Stimulated activated CD4-positive, alpha-beta T cell treated with anti-CD3 and anti-CD28 coated beads, Interleukin-4, amount 100 ng/mL, for 1 hour (primary cell): ENCODE results near the gene ATG4B.

Experiments used
- DNase-seq: peaks from one replicate; pipeline ENCODE4 v3.0.0-alpha.2; 2020

The ATG4B gene

GRCh38 chr2:241613017-241613780 lies 24.3 kb upstream of the ATG4B start:
- no peak for DNase-seq

- no peak for DNase-seq
These were observed 22.5 kb upstream of the ATG4B start for GRCh38 chr2:241615041-241615440.

- no peak for DNase-seq
These were observed 21.9 kb upstream of the ATG4B start for GRCh38 chr2:241615522-241616052.

DNA sequence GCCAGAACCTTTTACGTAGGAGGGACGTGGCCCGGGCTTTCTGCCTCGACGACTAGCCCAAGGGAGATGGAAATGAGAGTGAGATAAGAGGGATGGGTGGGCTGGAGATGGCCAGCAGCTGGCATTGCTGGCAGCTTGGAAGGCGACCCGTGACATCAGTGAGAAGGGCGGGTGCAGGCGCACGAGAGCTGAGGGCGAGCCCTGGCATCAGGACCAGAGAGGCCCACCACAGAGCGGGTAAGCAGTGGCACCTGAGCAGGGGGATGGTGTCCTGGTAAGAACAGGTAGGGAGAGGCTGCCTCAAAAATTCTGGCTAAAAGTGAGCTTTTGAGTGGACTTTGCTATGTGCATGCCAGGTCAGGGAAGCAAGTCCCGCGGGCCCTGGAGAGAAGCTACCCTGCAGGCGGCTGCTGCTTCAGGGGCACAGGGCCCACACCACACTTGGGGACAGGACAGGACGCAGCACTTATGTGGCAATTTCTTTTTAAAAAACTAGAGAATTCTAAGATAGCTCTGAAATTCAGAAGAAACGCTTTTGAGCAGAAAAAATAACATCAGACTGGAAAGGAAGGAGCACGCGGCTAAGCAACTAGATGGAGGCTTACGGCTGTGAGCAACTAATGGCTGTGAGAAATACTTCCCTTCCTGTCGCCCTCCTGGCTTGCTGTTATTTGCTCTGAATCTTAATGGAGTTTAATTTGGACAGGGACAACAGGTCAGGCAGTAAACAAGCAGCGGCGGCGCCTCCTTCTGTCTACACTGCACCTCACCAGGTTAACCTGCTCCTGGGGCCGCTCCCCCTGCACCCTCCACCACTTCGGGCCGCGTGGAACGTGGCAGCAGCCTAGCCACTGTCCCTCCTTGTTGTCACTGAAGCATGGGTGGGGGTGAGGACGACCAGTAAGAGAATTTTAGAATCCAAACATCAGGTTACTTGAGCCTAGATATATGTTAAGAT lies 21.0 kb upstream of the ATG4B start:
- no peak for DNase-seq

- no peak for DNase-seq
These were observed 19.9 kb upstream of the ATG4B start for GRCh38 chr2:241617431-241618154.

DNA sequence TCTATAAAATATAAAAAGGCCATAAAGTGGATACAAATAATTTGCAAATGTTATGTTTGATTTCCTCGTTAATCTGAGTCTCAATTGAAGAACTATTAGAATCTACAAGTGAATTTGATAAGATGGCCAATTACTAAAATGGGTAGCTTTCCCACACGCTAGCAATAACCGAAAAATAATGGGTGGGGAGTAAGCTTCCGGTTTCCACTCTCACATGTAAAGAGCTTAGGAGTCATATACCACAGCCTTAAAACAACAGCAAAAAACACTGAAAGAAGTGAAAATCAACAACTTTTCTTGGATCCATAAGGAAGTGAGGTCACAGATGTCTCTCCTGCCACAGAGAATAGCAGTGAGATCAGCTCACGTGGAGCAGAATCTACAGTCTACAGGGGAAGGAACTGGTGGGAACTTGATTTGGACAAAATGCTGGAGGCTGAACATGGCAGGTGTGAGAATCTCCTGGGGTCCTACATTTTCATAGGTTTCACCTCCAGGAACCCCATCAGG lies 19.1 kb upstream of the ATG4B start:
- DNase-seq = no peak

GRCh38 chr2:241618829-241619228 lies 18.7 kb upstream of the ATG4B start:
- DNase-seq = no peak

GRCh38 chr2:241619597-241620418 lies 17.7 kb upstream of the ATG4B start:
- no peak for DNase-seq

GRCh38 chr2:241620419-241620769 lies 17.1 kb upstream of the ATG4B start:
- peak; percentile 52 for DNase-seq

DNA sequence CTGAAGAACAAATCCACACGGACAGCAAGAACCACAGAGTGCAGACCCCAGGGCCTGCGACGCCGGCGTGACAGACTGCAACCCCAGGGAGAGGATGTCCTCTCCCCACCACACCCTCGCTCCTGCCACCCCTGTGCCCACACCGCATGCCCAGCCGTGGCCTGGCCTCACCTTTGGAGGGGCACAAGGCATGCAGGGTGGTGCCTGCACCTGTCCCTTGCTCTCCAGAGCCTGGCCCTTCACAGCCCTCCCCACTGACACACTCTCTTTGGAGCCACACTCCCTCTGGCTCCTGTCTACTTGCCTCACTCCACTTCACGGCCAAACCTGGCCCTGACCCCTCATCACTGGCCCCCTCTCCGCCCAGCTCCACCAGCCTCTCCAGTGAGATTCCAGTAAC lies 9.8 kb upstream of the ATG4B start:
- DNase-seq = no peak

DNA sequence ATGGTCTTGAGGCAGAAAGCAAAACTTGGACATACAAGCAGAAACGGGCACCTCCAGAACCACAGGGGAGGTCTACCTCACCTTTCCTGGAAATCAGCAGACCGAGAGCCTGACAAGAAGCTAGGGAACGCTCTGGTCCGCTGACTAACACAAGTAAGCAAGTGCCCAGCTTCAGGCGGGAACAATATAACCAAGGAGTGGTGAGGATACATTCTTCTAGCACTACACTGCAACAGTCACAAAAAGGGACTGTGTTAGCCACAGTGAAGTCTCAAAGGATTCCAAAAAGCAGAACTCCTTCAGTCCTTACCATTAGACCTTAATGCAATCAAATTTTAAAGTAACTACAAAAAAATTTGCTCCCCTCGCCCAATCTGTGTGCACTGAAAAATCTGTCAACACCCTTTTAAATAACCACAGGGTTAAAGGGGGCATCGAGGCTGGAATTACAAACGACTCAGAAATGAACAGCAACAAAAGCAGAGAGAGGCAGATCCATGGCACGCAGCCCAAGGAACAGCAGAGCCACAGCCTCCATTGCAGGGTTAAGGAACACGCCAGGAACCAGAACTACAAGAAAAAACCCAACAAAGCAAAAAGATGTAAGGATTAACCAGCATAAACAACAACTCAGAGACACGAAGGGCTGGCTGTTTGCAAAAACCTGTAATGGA lies 7.6 kb upstream of the ATG4B start:
- DNase-seq = no peak

GRCh38 chr2:241632478-241633325 lies 4.8 kb upstream of the ATG4B start:
- DNase-seq = no peak

DNA sequence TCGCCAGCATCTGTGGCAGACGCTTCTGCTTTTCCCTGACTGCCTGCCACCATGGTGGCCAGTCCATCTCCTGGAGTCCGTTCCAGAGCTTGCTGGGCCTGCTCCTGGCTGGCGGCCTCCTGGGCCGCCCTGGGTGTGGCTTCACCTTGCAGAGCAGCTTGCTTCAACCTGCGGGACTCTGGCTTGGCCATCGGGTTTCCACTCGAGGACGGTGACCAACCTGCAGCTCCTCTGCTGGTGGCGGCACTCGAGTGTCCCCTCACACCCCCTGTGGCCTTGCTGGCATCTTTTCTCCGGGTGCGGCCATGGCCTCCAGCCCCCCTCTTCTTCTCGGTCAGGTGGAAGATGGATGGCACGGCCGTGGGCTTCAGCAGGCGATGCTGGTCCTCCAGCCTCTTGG lies 3.9 kb upstream of the ATG4B start:
- DNase-seq = no peak

DNA sequence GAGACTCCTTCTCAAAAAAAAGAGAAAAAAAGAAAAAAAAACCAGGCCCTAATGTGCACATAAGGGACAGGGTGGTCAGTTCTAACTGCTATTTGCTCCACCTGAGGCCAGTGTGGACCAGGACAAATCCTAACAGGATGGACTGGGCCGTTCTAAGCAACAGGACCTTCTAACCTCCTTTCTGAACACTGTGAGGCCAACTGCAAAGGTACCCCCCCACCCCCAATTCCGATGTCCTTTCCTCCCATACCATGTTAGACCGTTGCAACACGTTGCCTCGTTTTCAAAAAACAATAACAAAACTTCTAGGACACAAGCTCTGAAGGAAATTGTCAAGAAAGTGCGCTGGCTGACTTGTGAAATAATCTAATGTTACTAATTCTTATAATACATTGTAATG lies 1.7 kb upstream of the ATG4B start:
- no peak for DNase-seq

GRCh38 chr2:241636182-241637017 lies 1.1 kb upstream of the ATG4B start:
- peak; percentile 35 for DNase-seq

DNA sequence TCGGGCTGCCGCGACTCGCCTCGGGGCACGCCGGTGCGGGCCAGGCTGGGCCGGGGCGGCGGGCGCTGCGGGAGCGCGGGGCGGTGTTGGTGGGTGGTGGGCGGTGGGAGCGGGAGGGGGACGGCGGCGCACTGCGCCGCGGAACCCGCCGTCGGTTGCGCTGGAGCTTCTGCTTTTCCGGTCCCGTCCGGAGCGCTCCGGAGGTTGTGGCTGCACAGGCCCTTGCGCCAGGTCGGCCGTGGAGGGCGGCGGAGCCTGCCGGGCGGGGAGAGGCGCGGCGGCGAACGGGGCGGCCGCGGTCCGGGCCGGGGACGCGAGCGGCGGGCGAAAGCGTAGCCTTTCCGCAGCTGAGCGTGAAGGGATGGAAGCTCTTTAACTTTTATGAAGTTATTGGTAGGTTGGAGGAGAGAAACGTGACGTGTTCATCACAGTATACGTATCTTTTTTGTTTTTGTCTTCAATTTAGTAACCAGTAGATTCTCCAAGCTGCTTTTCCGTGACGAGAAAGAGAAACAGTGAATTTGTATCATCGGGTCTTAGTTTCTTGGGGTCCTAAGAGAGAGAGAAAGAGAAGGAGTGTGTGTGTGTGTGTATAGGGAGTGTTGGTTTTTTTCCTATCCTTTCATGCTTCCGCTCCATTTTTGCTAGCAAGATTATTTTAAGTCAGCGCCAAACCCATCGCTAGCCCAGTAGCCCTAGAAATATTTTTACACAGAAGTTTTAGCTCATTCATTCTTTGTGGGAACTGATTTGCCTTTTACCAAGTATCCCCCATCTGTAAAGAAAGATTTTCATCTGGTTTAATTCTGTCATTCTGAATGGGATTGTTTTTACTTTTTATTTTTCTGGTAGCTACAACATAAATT lies 535 bp downstream of the ATG4B start:
- peak; percentile 64 for DNase-seq

GRCh38 chr2:241638940-241639339 lies 1.4 kb downstream of the ATG4B start:
- DNase-seq = no peak

GRCh38 chr2:241639385-241639784 lies 1.9 kb downstream of the ATG4B start:
- no peak for DNase-seq
